Mesenchymal stem cell (in vitro differentiated cells and primary cell): ENCODE data around the gene XIRP2.

Experiments
- DNase-seq: peaks from one replicate; pipeline ENCODE4 v3.0.0-alpha.2; 2013
- H2AFZ ChIP-seq: one replicate; pipeline ENCODE4 v1.6.1; 2013; ENCODE audit warnings: low read depth, mild to moderate bottlenecking, control low read depth, inconsistent platforms, low read length, moderate library complexity
- H2AK5ac ChIP-seq: 2 replicates; pipeline ENCODE4 v1.6.1; 2013; ENCODE audit warnings: low read length, moderate library complexity, mild to moderate bottlenecking, inconsistent platforms; ENCODE audit not compliant: severe bottlenecking
- H2BK120ac ChIP-seq: one replicate; pipeline ENCODE4 v1.6.1; 2013; ENCODE audit warnings: low read depth, mild to moderate bottlenecking, inconsistent platforms, low read length, moderate library complexity
- H2BK12ac ChIP-seq, 2 experiments: one replicate each; pipeline ENCODE4 v1.6.1; 2013; ENCODE audit warnings: inconsistent platforms in 2 of 2, low read length in 2 of 2, mild to moderate bottlenecking in 2 of 2, moderate library complexity in 2 of 2, control low read depth in 1 of 2
- H2BK15ac ChIP-seq: one replicate; pipeline ENCODE4 v1.6.1; 2013; ENCODE audit warnings: mild to moderate bottlenecking, low read depth, inconsistent platforms; ENCODE audit not compliant: poor library complexity, severe bottlenecking
- H2BK5ac ChIP-seq: 2 replicates; pipeline ENCODE4 v1.6.1; 2013; ENCODE audit warnings: low read depth, mild to moderate bottlenecking, low read length, control low read depth, inconsistent platforms; ENCODE audit not compliant: poor library complexity, severe bottlenecking
- H3K14ac ChIP-seq, 2 experiments: one replicate each; pipeline ENCODE4 v1.6.1; 2013; ENCODE audit warnings: inconsistent platforms in 2 of 2, low read length in 2 of 2, control low read depth in 1 of 2, mild to moderate bottlenecking in 1 of 2, moderate library complexity in 1 of 2
- H3K18ac ChIP-seq, 2 experiments: one replicate each; pipeline ENCODE4 v1.6.1; 2013; ENCODE audit warnings: inconsistent platforms in 2 of 2, low read length in 2 of 2, control low read depth in 1 of 2, low read depth in 1 of 2, mild to moderate bottlenecking in 1 of 2
- H3K23ac ChIP-seq, 2 experiments: one replicate each; pipeline ENCODE4 v1.6.1; 2013; ENCODE audit warnings: inconsistent platforms in 2 of 2, low read length in 2 of 2, mild to moderate bottlenecking in 2 of 2, moderate library complexity in 2 of 2, control low read depth in 1 of 2
- H3K27ac ChIP-seq: 2 replicates; pipeline ENCODE4 v1.5.1; 2013; ENCODE audit warnings: mild to moderate bottlenecking, moderate library complexity, low read length, control low read depth, inconsistent platforms; ENCODE audit not compliant: poor library complexity, severe bottlenecking
- H3K27me3 ChIP-seq, 2 experiments: 2 replicates each; pipeline versions ENCODE4 v1.6.1 to v1.7.0; 2013; ENCODE audit warnings: low read length in 2 of 2, mild to moderate bottlenecking in 2 of 2, moderate library complexity in 2 of 2, control low read depth in 1 of 2, inconsistent platforms in 1 of 2; ENCODE audit not compliant: control insufficient read depth in 1 of 2, insufficient read depth in 1 of 2
- H3K36me3 ChIP-seq, 2 experiments: 2 replicates each; pipeline versions ENCODE4 v1.6.1 to v1.7.0; 2013; ENCODE audit warnings: low read length in 2 of 2, control low read depth in 1 of 2, inconsistent platforms in 1 of 2, low read depth in 1 of 2, mild to moderate bottlenecking in 1 of 2; ENCODE audit not compliant: insufficient read depth in 2 of 2, control insufficient read depth in 1 of 2
- H3K4ac ChIP-seq, 2 experiments: one replicate each; pipeline ENCODE4 v1.6.1; 2013; ENCODE audit warnings: inconsistent platforms in 2 of 2, low read length in 2 of 2, mild to moderate bottlenecking in 2 of 2, moderate library complexity in 2 of 2, control low read depth in 1 of 2, low read depth in 1 of 2
- H3K4me1 ChIP-seq: 2 replicates; pipeline ENCODE4 v1.6.1; 2013; ENCODE audit warnings: low read depth, low read length, control low read depth; ENCODE audit not compliant: control insufficient read depth, insufficient read depth
- H3K4me2 ChIP-seq: 2 replicates; pipeline ENCODE4 v1.6.1; 2013; ENCODE audit warnings: low read length, mild to moderate bottlenecking, inconsistent platforms; ENCODE audit not compliant: poor library complexity, severe bottlenecking
- H3K4me3 ChIP-seq, 2 experiments: 2 replicates each; pipeline versions ENCODE4 v1.5.1 to v1.7.0; 2013; ENCODE audit warnings: low read length in 2 of 2, mild to moderate bottlenecking in 2 of 2, control low read depth in 1 of 2, low read depth in 1 of 2; ENCODE audit not compliant: insufficient read depth in 1 of 2
- H3K79me1 ChIP-seq: replicated peaks from 2 replicates; pipeline ENCODE4 v1.6.1; 2013; ENCODE audit warnings: mild to moderate bottlenecking, control low read depth, low read length, inconsistent platforms; ENCODE audit not compliant: poor library complexity, severe bottlenecking
- H3K9ac ChIP-seq: 2 replicates; pipeline ENCODE4 v1.7.0; 2013; ENCODE audit warnings: mild to moderate bottlenecking, low read length, moderate library complexity
- H3K9me3 ChIP-seq: 2 replicates; pipeline ENCODE4 v1.7.0; 2013; ENCODE audit warnings: mild to moderate bottlenecking, low read length; ENCODE audit not compliant: control insufficient read depth
- H4K8ac ChIP-seq: one replicate; pipeline ENCODE4 v1.6.1; 2013; ENCODE audit warnings: inconsistent platforms, mild to moderate bottlenecking, low read length, moderate library complexity
- H4K91ac ChIP-seq: one replicate; pipeline ENCODE4 v1.6.1; 2013; ENCODE audit warnings: mild to moderate bottlenecking, low read length, inconsistent platforms
- WGBS: methylation state at CpG from one replicate; pipeline ENCODE4 v1.1.7; 2013; ENCODE audit warnings: mixed read lengths; 5-methylcytosine and 5-hydroxymethylcytosine counted together

Gene XIRP2

DNA sequence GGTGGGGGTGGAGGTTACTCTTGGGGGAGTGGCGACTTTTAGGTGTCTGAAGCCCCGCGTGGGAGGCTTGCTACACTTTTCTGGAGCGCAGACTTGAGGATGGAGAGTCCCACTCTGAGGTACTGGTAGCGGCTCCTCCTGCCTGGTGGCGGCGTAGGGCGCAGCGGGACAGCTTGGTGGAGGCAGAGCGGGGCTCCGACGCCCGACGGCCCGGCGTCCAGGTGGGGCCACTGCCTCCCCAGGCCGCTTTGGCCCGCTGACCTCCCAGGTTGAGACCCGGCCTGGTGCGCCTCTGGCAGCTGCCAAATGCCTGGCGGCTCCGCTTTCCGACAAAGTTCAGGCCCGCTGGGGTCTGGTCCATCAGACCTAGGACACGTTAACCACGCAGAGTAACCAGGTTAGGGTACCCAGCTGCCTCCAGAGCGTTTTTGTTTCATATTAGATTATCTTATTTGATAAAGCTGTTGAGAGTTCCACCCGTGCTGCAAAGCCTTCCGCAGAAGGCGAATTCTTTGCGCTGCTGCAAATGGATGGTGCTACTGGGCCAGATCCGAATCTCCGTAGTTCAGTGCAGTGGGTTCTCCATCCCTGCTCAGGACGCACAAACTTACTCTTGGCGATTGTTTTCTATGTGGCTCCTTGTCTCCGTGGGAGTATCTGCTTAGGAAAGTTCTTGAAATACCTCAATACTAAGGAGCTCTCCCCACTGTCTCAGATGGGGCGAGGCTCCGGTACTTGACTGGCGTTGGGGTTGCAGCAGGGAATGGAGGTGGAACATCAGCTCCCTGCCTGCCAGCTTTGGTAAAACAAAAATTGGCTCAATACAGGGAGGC lies 405.9 kb downstream of the XIRP2 start:
- Histone ChIP-seq H2AFZ (peak overlapping the region; percentile 23), H2BK15ac (peak overlapping the region; percentile 67), H3K9me3 (no peaks in the 10 kb centered on the region), H3K4me2 (peak overlapping the region; percentile 77), H3K4me3 (peak overlapping the region; percentile 47 to 81), H2AK5ac (no peak overlapping the region), H4K91ac (peak overlapping the region; percentile 27), H4K8ac (no peak overlapping the region), H3K27ac (no peak overlapping the region), H3K14ac (no peak overlapping the region), H3K79me1 (peaks cover 5% of the 10 kb centered on the region), H2BK120ac (no peak overlapping the region), H3K4ac (no peak overlapping the region), H3K23ac (peak overlapping the region; percentile 79 to 89), H3K4me1 (peaks cover 13% of the 10 kb centered on the region), H3K36me3 (no peaks in the 10 kb centered on the region), H3K9ac (peak overlapping the region; percentile 35), H2BK5ac (no peak overlapping the region), H2BK12ac (peak overlapping the region in 1 of 2 experiments; percentile 34), H3K18ac (no peak overlapping the region), H3K27me3 (peaks cover 0 to 5% of the 10 kb centered on the region in 2 experiments)
- WGBS = 1% methylated on average over 37 of the region's 39 CpGs
- peak; percentile 49 for DNase-seq

DNA sequence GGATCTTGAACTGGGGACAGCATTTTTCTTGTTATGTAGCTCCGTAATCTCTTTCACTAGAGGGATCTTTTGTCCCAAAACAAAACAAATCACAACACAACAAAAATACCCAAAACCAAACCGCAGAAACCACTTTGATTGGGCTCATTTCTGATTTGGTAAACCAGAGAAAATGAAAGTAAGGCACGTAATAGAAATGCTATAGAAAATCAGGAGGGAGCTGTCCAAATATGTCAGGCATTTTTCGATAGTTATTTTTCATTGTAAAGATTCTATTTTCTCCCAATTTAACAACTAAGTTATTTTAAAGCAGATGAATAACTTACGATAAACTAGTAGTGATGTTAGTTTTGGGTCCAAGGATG lies 406.5 kb downstream of the XIRP2 start:
- H3K4me1 ChIP-seq = peaks cover 13% of the 10 kb centered on the region
- no peak overlapping the region for H3K4ac ChIP-seq
- H4K91ac ChIP-seq = no peak overlapping the region
- H3K79me1 ChIP-seq = peaks cover 5% of the 10 kb centered on the region
- no peak overlapping the region for H3K14ac ChIP-seq
- H2BK12ac ChIP-seq = no peak overlapping the region
- H3K4me3 ChIP-seq = peak overlapping the region in 1 of 2 experiments; percentile 81
- H2BK5ac ChIP-seq = no peak overlapping the region
- no peak overlapping the region for H2BK120ac ChIP-seq
- peaks cover 0 to 5% of the 10 kb centered on the region in 2 experiments for H3K27me3 ChIP-seq
- H3K9me3 ChIP-seq = no peaks in the 10 kb centered on the region
- H3K36me3 ChIP-seq = no peaks in the 10 kb centered on the region
- no peak overlapping the region for H2AK5ac ChIP-seq
- no peak overlapping the region for H2BK15ac ChIP-seq
- H3K9ac ChIP-seq = peak overlapping the region; percentile 35
- no peak overlapping the region for H4K8ac ChIP-seq
- H3K23ac ChIP-seq = peak overlapping the region in 1 of 2 experiments; percentile 89
- peak overlapping the region; percentile 77 for H3K4me2 ChIP-seq
- H2AFZ ChIP-seq = no peak overlapping the region
- no peak overlapping the region for H3K27ac ChIP-seq
- peak; percentile 41 for DNase-seq
- no peak overlapping the region for H3K18ac ChIP-seq
- WGBS = 70% methylated on average over 2 of the region's 5 CpGs

DNA sequence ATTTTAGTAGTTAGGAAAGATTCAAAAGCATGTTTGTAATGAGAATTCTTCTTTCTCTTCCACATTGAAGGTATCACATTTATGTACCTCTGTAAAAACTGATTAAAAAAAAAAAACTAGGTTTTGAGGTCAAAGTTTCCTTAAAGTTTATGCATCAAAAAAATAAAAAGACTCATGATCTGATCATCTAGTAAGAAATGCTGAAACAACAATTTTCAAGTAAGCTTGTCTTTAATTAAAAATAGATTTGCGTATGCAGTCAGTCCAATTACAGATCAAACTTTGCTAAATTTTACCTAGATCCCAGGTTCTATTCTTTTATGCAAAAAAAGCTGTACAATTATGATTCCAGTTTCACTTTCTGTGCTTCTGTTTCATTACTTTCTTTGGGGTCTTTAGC lies 409.0 kb downstream of the XIRP2 start:
- Histone ChIP-seq H2BK120ac (no peak overlapping the region), H3K9ac (no peak overlapping the region), H2BK12ac (no peak overlapping the region), H3K79me1 (peaks cover 5% of the 10 kb centered on the region), H2BK5ac (no peak overlapping the region), H4K91ac (no peak overlapping the region), H3K4ac (no peak overlapping the region), H3K4me1 (peaks cover 13% of the 10 kb centered on the region), H3K36me3 (no peaks in the 10 kb centered on the region), H3K23ac (no peak overlapping the region), H4K8ac (no peak overlapping the region), H2AK5ac (no peak overlapping the region), H3K9me3 (no peaks in the 10 kb centered on the region), H3K27ac (no peak overlapping the region), H3K4me2 (no peak overlapping the region), H3K27me3 (peaks cover 0 to 5% of the 10 kb centered on the region in 2 experiments), H2BK15ac (no peak overlapping the region), H3K14ac (no peak overlapping the region), H3K18ac (no peak overlapping the region), H2AFZ (no peak overlapping the region), H3K4me3 (no peak overlapping the region)
- DNase-seq = no peak
- no CpG with 5 or more reads among the region's 1 CpG for WGBS

DNA sequence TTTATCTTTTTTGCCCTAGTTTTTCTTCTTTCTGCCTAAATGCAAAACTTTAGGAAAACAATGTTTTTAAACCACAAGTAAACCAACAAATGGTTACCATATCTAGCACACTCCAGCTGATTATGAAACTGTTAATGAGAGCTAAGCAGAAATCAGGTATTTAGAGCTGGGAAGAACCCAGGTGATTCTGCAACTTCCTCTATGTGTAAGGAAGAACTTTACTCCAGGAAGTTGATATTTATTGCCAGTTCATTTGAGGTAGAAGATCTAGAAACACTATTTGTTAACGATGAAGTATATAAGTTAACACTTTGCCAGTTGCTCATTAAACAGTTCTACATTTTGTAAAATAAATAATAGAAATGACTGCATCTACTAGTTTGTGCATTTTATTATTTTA lies 409.7 kb downstream of the XIRP2 start:
- Histone ChIP-seq H4K8ac (no peak overlapping the region), H3K4ac (no peak overlapping the region), H3K27ac (no peak overlapping the region), H2BK12ac (no peak overlapping the region), H3K23ac (no peak overlapping the region), H4K91ac (no peak overlapping the region), H2BK15ac (no peak overlapping the region), H3K14ac (no peak overlapping the region), H3K4me3 (no peak overlapping the region), H3K4me1 (peaks cover 13% of the 10 kb centered on the region), H3K9ac (no peak overlapping the region), H2AFZ (no peak overlapping the region), H3K36me3 (no peaks in the 10 kb centered on the region), H2BK5ac (no peak overlapping the region), H3K18ac (no peak overlapping the region), H2AK5ac (no peak overlapping the region), H3K4me2 (no peak overlapping the region), H3K27me3 (peaks cover 0 to 5% of the 10 kb centered on the region in 2 experiments), H2BK120ac (no peak overlapping the region), H3K79me1 (peaks cover 5% of the 10 kb centered on the region), H3K9me3 (no peaks in the 10 kb centered on the region)
- WGBS = no CpG with 5 or more reads among the region's 1 CpG
- no peak for DNase-seq
